HG02938 (cell line): ENCODE measurements around the gene GARIN3.
"Not testable (repeated sequence)": the region's sequence is repeated elsewhere in the genome, so short reads cannot be mapped to it uniquely, and the experiment has no call there.

ENCODE experiments used
- ATAC-seq: cut with Tn5 transposase; IDR thresholded peaks from one replicate; pipeline ENCODE4 v1.9.1; 2021; ENCODE audit warnings: mild to moderate bottlenecking, moderate library complexity; ENCODE audit not compliant: unreplicated experiment

GARIN3 gene

DNA sequence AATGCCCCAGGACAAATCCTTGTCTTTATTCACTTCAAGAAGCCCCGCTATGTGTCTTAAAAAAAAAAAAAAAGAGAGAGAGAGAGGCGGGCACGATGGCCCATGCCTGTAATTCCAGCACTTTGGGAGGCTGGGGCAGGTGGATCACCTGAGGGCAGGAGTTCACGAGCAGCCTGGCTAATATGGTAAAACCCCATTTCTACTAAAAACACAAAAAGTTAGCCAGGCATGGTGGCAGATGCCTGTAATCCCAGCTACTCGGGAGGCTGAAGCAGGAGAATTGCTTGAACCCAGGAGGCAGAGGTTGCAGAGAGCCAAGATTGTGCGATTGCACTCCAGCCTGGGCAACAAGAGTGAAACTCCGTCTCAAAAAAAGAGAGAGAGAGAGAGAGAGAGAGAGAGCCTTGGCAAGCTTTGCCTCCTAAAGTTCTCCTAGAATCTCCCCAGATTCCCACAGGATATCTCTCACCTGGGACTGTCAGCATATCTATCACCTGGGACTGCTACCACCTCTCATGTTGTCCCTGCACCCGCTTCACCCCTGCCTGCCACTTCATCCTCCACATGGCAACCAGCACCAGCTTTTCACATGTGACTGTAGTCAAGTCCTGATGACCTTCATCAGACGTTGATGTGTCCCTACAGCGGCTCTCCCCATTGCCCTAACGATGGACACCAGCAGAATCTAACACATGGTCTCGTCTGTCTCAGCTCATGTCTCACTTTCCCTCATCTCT is 20.4 kb upstream of the GARIN3 start:
- no peak for ATAC-seq

- not testable (repeated sequence) for ATAC-seq
Observed at GRCh38 chr5:157185122-157185521, 19.1 kb upstream of the GARIN3 start.

GRCh38 chr5:157184117-157184670 is 18.1 kb upstream of the GARIN3 start:
- ATAC-seq = no peak

DNA sequence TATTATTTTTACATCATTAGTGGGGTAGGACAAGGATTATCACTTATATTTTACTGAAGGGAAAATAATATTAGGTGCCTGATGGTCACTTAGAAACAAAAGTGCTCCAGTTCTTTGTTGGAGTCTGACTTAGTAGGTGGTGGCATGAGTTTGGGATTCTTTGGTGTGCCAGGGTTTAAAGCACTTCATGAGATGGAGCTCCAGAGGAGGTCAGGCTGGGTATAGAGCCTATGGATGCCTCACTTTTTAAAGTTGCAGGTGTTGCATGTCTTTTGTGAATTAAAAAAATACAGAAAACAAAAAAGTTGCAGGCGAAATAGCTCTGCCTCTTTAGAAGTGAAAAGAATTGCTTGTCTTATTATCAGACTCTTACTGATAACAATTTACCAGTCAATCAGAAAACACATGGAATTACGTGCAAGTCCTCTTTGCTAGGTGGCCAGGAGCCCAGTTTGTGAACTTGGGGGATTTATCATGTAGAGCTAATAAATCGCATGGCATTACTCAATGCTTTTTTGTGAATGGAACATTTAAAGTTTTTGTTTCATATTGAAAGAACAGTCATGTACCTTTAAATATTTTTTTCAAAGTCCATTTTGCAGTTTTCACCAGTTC is 16.2 kb upstream of the GARIN3 start:
- no peak for ATAC-seq

DNA sequence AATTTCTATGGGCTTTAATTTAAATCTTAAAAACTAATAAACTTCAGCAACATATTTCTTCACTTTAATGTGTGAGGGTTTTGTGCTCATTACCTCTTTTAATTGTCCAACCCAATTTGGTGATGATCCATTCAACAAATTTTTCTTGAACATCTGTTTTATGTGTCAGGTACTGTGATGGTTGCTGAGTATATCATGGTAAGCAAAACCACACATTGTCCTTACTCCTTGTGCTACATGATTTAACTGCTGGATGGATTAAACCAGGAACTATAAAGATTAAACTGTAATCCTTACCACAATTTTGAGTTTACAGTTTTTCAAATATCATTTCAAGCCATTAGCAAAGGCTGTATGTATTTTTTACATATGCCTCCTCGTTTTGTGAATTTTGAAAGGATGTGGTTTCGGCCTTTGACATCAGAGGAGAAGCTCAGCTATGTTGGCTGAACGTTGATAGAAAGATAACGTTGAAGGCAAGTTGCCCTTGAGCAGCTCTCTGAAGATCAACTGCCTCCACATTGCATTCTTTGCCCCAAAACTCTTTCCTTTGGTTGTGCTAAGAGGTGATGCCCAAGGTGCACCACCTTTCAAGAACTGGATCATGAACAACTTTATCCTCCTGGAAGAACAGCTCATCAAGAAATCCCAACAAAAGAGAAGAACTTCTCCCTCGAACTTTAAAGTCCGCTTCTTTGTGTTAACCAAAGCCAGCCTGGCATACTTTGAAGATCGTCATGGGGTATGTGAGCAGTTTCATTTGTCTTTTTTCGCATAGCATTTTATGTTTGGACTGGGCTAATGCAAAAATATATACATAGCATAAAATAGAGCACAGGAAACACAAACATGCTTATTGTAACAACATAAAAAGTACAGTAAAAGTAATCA is 14.6 kb upstream of the GARIN3 start, which contains the start of gene ITK:
Gene ITK (plus strand): TSS at position 467 of the 891 bp plus-strand sequence. CDS start 138 bp downstream, at position 605.
- no peak for ATAC-seq

DNA sequence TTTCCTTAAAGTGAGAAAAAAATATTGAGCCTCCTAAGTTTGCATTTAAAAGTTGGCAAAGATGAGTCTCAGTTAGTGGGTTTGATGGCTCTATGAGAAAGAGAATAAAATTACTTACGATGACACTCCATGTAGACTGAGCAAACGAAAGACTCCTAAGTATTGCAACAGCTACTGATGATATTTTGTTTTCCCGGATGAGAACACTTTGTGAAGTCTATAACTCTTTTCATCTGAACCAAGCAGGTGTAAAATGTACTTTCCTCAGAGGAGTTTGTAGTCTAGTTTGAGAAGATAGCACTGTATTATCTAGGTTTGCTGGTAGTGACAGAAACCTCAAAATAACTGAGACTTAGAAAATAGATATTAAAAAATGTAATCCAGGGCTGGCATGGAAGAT is 12.9 kb upstream of the GARIN3 start:
- no peak for ATAC-seq

GRCh38 chr5:157177953-157178352 is 11.9 kb upstream of the GARIN3 start:
- no peak for ATAC-seq

- ATAC-seq = no peak
Observed at GRCh38 chr5:157175071-157175612, 9.1 kb upstream of the GARIN3 start.

GRCh38 chr5:157172403-157172802 is 6.3 kb upstream of the GARIN3 start:
- ATAC-seq = peak; percentile 98

DNA sequence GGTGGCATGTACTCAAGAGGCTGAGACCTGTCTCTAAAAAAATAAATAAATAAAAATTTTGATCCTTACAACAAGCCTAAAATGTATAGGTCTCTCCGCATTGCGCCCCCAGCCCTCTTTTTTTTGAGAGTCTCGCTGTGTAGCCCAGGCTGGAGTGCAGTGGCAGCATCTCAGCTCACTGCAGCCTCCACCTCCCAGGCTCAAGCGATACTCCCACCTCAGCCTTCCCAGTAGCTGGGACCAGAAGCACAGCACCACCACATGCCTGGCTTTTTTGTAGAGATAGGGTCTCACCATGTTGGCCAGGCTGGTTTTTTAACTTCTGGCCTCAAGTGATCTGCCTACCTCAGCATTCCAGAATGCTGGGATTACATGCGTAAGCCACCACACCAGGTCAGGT is 2.2 kb upstream of the GARIN3 start:
- no peak for ATAC-seq

DNA sequence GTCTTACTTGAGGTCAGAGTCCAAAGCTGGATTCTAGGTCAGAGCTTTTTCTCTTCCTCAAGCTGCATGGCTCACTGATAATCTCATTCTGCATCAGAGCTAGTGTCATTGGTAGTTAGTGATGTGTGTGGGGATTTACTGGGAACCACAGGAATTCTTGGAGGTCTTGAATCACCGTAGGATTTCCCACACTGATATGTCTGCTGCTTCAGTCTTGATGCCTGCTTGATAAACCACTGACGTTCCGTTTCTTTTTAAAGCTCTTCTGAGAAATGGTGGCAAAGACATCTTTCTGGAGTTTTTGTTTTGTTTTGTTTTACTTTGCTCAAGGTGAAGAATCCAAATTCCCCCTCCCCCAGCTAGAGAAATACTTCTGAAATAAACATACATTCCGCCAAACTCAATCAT is 1.2 kb upstream of the GARIN3 start:
- no peak for ATAC-seq

GRCh38 chr5:157165668-157166067 is 396 bp downstream of the GARIN3 start:
- ATAC-seq = no peak

DNA sequence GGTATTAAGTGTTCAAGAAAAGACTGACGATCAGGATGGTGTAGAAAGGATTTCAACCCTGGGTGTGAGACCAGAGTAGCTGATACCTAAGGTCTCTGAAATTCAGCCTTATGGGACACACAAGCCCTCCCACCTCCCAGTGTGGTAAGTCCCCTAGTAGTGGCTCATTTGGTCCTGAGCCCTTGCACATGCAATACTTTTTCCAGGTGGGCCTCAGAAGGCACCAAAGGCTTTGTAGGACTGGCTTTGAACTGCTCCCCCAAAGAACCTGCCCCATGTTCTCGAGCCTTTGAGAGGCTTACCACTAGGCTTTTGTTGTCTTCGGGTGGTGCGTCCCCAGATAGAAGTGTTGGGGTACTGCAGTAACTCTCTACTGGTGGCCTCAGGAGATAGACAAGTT is 803 bp downstream of the GARIN3 start:
- no peak for ATAC-seq

DNA sequence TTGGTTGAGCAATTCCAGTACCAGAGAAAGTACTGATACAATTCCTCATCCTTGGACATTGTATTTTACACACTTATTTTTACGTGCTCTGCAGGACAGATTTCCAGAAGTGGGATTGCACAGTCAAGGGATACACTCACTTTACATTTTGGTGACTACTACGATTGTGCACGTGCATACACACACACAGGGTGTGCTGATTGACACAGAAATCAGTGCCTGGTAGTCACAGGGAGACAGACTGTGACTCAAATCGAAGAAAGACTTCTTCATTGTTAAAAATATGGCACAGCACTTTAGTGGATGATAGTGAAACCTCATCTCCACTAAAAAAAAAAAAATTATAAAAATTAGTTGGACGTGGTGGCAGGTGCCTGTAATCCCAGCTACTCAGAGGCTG is 1.5 kb downstream of the GARIN3 start:
- no peak for ATAC-seq

DNA sequence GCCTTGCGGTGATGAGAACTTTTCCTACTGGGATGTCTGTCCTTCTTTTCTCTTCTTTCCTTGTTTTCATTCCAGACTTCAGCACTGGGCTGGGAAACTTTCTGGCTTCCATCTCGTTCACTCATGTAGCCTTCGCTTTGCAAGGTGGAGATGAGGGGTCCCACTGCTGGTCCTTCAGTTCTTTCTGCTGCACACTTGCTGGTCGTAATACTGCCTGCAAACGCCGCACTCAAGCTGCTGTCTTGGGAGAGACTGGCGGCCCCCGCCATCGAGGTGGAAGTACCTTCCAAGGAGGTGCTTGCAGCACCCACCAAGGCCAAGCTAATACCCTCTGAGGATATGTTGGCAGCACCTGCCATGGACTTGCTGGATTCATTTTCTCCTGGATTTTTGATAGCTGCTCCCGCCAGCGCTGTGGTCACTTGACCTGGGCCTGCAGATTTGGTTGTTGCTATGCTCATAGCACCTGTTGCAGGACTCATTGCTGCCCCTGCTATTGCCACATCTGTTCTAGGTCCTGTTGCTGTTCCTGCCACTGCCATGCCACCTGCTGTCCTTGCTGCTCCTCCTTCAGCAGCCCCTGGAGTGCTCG is 3.0 kb downstream of the GARIN3 start:
- no peak for ATAC-seq

DNA sequence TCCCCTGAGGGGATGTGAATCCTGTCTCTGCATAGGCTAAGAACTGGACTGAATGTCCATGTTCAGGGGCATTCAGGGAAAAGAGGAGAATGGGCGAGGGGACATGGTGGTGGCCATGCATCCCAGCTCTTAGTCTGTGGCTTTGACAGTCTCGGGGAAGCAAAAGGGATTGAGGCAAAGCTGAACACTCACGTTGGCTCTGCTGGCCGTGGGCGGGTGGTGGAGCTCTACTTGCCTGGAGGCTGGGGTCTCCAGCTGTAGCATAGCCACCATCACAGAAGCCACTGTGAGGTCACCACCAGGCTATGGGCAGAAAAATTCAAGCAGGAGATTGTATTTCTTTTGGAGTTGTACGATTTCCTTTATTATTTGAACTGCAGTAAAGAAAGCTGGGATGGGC is 4.1 kb downstream of the GARIN3 start:
- ATAC-seq = no peak

GRCh38 chr5:157160001-157160400 is 6.1 kb downstream of the GARIN3 start:
- ATAC-seq = no peak

GRCh38 chr5:157159209-157159751 is 6.8 kb downstream of the GARIN3 start:
- no peak for ATAC-seq

DNA sequence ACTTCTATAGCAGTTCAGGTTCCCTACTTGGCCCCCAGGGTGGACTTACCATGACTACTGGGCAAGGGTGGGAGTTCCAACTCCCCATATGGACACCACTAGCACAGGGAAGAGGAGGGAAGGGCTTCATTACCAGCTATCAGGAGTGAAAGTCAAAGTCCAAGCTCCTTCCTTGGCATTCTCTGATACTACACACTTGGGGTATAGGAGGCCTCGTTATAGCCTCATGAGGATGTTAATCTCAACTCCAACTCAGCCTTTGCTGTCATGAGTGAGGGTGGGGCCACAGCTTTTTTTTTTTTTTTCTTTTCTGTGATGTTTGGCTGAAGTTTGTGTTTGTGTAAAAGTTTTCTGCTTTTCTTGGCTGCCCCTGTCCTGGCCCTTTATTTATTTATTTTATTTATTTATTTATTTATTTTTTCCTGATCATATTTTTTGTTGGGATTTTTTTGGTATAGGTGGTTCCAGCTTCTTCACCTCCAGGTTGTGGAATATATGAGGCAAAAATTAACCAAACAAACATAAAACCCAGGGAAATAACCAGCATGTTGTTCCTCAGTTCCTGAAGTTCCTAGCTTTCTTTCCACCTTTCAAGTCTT is 8.7 kb downstream of the GARIN3 start:
- no peak for ATAC-seq

GRCh38 chr5:157155297-157155696 is 10.8 kb downstream of the GARIN3 start:
- no peak for ATAC-seq
